ENCODE measurements around the gene ARHGAP19. TPM values are rescaled to one million over a fixed set of nuclear protein-coding genes. Genes with fewer than 3 reads are reported as not detected.

The ARHGAP19 gene
- total RNA-seq, 1 donor: 8.7 TPM

DNA sequence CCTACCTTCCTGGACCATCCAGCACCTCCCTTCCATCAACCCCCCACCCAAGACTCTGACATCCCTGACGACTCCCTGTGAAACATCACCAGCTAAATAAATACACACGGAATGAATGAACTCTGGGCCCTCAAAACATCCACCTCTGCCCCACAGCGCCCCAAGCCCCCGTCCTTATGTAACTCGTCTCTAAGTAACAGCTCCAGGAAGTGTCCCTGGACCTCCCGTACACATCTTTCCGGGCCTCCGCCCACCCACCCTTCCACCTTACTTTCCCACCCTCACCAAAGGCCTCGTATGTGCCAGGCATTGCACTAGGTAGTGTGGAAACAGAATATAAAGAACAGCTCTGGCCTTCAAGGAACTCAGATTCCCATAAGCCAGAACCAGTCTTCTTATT is 79.0 kb downstream of the ARHGAP19 start:
- Histone ChIP-seq H3K4me3 (ENCODE audit: insufficient read depth, low read length) (no peak overlapping the region), H3K27me3 (ENCODE audit: insufficient read depth, low read length) (no peaks in the 10 kb centered on the region), H4K20me1 (ENCODE audit: insufficient read depth, low read length) (no peaks in the 10 kb centered on the region), H3K79me2 (ENCODE audit: insufficient read depth, low read length) (no peaks in the 10 kb centered on the region), H3K27ac (ENCODE audit: low read depth, low read length) (no peak overlapping the region), H3K4me1 (ENCODE audit: insufficient read depth, low read length) (peaks cover 12% of the 10 kb centered on the region), H3K4me2 (ENCODE audit: insufficient read depth, low read length) (no peak overlapping the region), H2AFZ (ENCODE audit: low read length) (no peak overlapping the region), H3K9me3 (ENCODE audit: low read depth, low read length) (no peaks in the 10 kb centered on the region), H3K36me3 (ENCODE audit: insufficient read depth, low read length) (no peaks in the 10 kb centered on the region)
- no peak for DNase-seq (ENCODE audit: insufficient read length, low spot score, missing footprints)
- TF ChIP-seq, protein P1, sequence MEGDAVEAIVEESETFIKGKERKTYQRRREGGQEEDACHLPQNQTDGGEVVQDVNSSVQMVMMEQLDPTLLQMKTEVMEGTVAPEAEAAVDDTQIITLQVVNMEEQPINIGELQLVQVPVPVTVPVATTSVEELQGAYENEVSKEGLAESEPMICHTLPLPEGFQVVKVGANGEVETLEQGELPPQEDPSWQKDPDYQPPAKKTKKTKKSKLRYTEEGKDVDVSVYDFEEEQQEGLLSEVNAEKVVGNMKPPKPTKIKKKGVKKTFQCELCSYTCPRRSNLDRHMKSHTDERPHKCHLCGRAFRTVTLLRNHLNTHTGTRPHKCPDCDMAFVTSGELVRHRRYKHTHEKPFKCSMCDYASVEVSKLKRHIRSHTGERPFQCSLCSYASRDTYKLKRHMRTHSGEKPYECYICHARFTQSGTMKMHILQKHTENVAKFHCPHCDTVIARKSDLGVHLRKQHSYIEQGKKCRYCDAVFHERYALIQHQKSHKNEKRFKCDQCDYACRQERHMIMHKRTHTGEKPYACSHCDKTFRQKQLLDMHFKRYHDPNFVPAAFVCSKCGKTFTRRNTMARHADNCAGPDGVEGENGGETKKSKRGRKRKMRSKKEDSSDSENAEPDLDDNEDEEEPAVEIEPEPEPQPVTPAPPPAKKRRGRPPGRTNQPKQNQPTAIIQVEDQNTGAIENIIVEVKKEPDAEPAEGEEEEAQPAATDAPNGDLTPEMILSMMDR (IDR thresholded peaks at IDR 0.05; ENCODE audit: extremely low read depth, low read depth, low read length): no peak

DNA sequence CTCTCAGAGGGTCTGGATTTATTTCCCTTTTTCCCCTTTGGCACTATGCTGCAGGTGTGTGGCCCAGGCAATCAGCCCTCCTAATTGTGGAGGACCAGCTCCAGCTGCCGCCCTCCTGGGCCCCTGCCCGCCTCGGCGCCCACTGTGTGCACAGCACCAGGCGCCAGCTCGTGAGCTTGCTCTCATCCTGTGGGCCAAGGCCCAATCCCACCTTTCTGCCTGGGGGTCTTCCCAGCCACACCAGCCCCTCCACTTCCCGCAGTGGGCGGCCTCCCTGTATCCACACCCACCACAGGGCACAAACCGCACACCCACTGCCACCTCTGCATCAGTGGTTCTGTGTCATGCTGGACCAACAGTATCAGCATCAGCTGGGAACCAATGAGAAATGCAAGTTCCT is 81.2 kb downstream of the ARHGAP19 start:
- Histone ChIP-seq H2AFZ (ENCODE audit: low read length) (no peak overlapping the region), H3K27ac (ENCODE audit: low read depth, low read length) (no peak overlapping the region), H3K79me2 (ENCODE audit: insufficient read depth, low read length) (no peaks in the 10 kb centered on the region), H3K36me3 (ENCODE audit: insufficient read depth, low read length) (no peaks in the 10 kb centered on the region), H3K4me3 (ENCODE audit: insufficient read depth, low read length) (no peak overlapping the region), H3K9me3 (ENCODE audit: low read depth, low read length) (no peaks in the 10 kb centered on the region), H3K27me3 (ENCODE audit: insufficient read depth, low read length) (peaks cover 4% of the 10 kb centered on the region), H3K4me1 (ENCODE audit: insufficient read depth, low read length) (no peaks in the 10 kb centered on the region), H3K4me2 (ENCODE audit: insufficient read depth, low read length) (no peak overlapping the region), H4K20me1 (ENCODE audit: insufficient read depth, low read length) (no peaks in the 10 kb centered on the region)
- TF ChIP-seq, protein P1 (IDR thresholded peaks at IDR 0.05; ENCODE audit: extremely low read depth, low read depth, low read length): no peak
- no peak for DNase-seq (ENCODE audit: insufficient read length, low spot score, missing footprints)

DNA sequence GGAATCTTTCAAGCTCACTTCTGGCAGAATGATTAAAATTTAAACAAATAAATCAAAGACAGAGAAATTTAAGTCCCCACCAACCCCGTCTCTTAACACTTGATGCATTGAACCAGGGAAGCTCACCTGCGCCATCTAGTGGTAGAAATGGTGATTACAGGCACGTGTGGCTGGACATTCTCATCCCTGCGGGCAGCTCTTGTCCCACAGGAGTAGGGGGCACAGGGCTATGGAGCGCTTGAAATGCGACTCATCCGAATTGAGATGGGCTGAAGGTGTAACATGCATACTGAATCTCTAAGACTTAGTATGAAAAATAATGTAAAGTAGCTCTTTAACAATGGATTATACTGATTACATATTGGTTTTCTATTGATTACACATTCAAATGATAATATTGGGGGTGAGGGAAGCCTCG is 81.9 kb downstream of the ARHGAP19 start:
- H3K4me3 ChIP-seq (ENCODE audit: insufficient read depth, low read length): no peak overlapping the region
- no peak overlapping the region for H3K27ac ChIP-seq (ENCODE audit: low read depth, low read length)
- no peaks in the 10 kb centered on the region for H3K9me3 ChIP-seq (ENCODE audit: low read depth, low read length)
- no peaks in the 10 kb centered on the region for H4K20me1 ChIP-seq (ENCODE audit: insufficient read depth, low read length)
- no peaks in the 10 kb centered on the region for H3K79me2 ChIP-seq (ENCODE audit: insufficient read depth, low read length)
- H3K4me1 ChIP-seq (ENCODE audit: insufficient read depth, low read length): no peaks in the 10 kb centered on the region
- H2AFZ ChIP-seq (ENCODE audit: low read length): no peak overlapping the region
- peaks cover 4% of the 10 kb centered on the region for H3K27me3 ChIP-seq (ENCODE audit: insufficient read depth, low read length)
- TF ChIP-seq, protein P1 (IDR thresholded peaks at IDR 0.05; ENCODE audit: extremely low read depth, low read depth, low read length): peak; percentile 98
- no peaks in the 10 kb centered on the region for H3K36me3 ChIP-seq (ENCODE audit: insufficient read depth, low read length)
- DNase-seq (ENCODE audit: insufficient read length, low spot score, missing footprints): peak; percentile 93
- H3K4me2 ChIP-seq (ENCODE audit: insufficient read depth, low read length): no peak overlapping the region

DNA sequence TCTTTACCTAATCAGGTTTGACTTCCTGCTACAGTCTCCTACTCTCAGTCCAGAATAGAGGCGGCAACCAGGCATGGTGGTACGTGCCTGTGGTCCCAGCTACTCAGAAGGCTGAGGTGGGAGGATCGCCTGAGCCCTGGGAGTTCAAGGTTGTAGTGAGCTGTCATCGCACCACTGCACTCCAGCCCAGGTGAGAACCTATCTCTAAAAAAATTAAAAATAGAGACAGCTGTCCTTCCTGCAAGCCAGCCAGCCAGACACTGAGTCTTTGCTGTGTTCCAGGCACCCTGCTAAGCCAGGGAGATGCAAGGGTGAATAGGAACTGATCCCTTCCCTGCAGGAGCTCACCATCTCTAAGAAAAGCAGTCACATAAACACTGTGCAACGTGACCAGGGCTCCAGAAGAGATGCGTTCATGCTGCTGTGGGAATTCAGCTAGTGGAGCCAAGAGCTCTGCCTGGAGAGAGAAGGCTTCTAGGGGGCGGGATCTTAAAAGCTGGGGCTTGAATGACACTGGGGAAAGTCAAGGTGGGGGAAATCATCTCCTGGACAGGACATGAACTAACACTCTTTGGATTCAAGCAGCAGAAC is 84.6 kb downstream of the ARHGAP19 start:
- Histone ChIP-seq H3K9me3 (ENCODE audit: low read depth, low read length) (no peaks in the 10 kb centered on the region), H3K27me3 (ENCODE audit: insufficient read depth, low read length) (peaks cover 4% of the 10 kb centered on the region)

More for the DNA sequence above, 84.6 kb downstream of the ARHGAP19 start:
- Histone ChIP-seq H3K4me3 (ENCODE audit: insufficient read depth, low read length) (no peak overlapping the region), H3K27ac (ENCODE audit: low read depth, low read length) (no peak overlapping the region), H2AFZ (ENCODE audit: low read length) (no peak overlapping the region), H3K36me3 (ENCODE audit: insufficient read depth, low read length) (no peaks in the 10 kb centered on the region), H3K4me1 (ENCODE audit: insufficient read depth, low read length) (no peaks in the 10 kb centered on the region), H3K79me2 (ENCODE audit: insufficient read depth, low read length) (no peaks in the 10 kb centered on the region), H3K4me2 (ENCODE audit: insufficient read depth, low read length) (no peak overlapping the region), H4K20me1 (ENCODE audit: insufficient read depth, low read length) (no peaks in the 10 kb centered on the region)
- TF ChIP-seq, protein P1 (IDR thresholded peaks at IDR 0.05; ENCODE audit: extremely low read depth, low read depth, low read length): no peak
- DNase-seq (ENCODE audit: insufficient read length, low spot score, missing footprints): no peak

Measured in osteoblast (primary cell).